Activated naive CD4-positive, alpha-beta T cell treated with anti-CD3 and anti-CD28 coated beads, Interleukin-2, amount 50 U/mL, for 72 hours (primary cell): ENCODE results near the gene CDH11. TPM values are rescaled to one million over a fixed set of nuclear protein-coding genes. Genes with fewer than 3 reads are reported as not detected.

Experiments used
- ATAC-seq, 2 donors: fragments of 150-1000 bp; cut with Tn5 transposase; 2 replicates each; pipeline ENCODE4 v1.10.0; 2021; ENCODE audit warnings: mild to moderate bottlenecking in 2 of 2, moderate library complexity in 2 of 2
- DNase-seq, 2 donors: peaks; one replicate each; pipeline ENCODE4 v3.0.0; 2021 to 2022; ENCODE audit warnings: low spot score in 2 of 2
- H3K27ac Mint-ChIP-seq, 2 donors: one replicate each; pipeline ENCODE4 v1.8.0; 2022; ENCODE audit warnings: mild to moderate bottlenecking in 2 of 2, mixed read lengths in 2 of 2
- H3K36me3 Mint-ChIP-seq, 2 donors: one replicate each; pipeline ENCODE4 v1.8.0; 2022; ENCODE audit warnings: mixed read lengths in 2 of 2
- H3K9me3 Mint-ChIP-seq, 2 donors: one replicate each; pipeline ENCODE4 v1.8.0; 2022; ENCODE audit warnings: mixed read lengths in 2 of 2
- total RNA-seq, 2 donors: library from RNA; stranded (reverse); gene quantifications; one replicate each; pipeline ENCODE4 v1.2.3, GENCODE V29; 2022

CDH11 gene
- not detected for total RNA-seq

DNA sequence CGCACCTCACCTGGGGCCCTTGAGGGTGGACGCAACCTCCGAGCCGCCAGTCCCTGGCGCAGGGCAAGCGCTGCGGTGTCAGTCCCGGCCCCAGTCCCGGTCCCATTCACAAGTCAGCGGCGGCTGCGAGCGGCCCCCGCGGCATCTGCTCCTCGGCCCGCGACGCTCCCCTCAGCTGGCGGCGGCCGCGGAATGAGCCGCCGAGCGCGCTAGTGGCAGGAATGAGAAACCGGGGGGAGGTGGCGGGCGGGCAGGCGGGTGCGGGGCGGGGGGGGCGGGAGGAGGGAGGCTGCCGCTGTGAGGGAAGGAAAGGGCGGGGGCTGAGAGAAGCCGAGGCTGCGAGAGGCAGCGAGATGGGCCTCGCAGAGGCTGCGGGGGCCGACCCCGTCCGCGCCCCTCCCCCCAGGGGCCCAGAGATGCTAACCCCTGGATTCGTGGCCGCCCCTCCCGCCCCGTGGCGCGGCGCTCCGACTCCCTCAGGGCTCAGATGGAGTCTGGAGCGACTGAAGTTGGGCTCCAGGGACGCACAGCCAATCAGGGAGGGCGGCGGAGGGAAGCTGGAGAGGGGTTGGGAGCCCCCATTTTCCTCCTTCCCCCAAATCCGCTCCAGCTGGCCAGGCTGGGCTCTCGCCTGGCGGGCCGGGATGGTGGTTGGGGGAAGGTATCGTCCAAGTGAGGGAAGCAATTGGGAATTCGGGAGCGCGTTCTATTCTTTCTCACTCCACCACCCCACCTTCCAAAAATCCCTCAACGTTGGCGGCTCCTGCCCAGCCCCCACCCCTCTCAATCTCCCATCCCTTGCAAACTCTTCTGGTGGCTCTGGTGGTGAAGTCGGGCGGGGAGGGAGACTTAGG, at the start of gene CDH11:
Gene CDH11 (minus strand): TSS at position 194 of the 854 bp plus-strand sequence. CDS start 117,194 bp downstream, outside the sequence.
- H3K9me3 Mint-ChIP-seq, result no peaks in the 10 kb centered on the region
- no peak within 1 kb of the TSS for H3K27ac Mint-ChIP-seq
- H3K36me3 Mint-ChIP-seq, result peaks cover 0 to 9% of the 10 kb centered on the region in 2 donors
- ATAC-seq, result no peak
- DNase-seq, result no peak

GRCh38 chr16:65154321-65154720, 32.5 kb upstream of the CDH11 start:
- no peak overlapping the region for H3K27ac Mint-ChIP-seq
- peaks cover 13 to 14% of the 10 kb centered on the region in 2 donors for H3K9me3 Mint-ChIP-seq
- ATAC-seq (no peak), DNase-seq (no peak)
- no peaks in the 10 kb centered on the region for H3K36me3 Mint-ChIP-seq

DNA sequence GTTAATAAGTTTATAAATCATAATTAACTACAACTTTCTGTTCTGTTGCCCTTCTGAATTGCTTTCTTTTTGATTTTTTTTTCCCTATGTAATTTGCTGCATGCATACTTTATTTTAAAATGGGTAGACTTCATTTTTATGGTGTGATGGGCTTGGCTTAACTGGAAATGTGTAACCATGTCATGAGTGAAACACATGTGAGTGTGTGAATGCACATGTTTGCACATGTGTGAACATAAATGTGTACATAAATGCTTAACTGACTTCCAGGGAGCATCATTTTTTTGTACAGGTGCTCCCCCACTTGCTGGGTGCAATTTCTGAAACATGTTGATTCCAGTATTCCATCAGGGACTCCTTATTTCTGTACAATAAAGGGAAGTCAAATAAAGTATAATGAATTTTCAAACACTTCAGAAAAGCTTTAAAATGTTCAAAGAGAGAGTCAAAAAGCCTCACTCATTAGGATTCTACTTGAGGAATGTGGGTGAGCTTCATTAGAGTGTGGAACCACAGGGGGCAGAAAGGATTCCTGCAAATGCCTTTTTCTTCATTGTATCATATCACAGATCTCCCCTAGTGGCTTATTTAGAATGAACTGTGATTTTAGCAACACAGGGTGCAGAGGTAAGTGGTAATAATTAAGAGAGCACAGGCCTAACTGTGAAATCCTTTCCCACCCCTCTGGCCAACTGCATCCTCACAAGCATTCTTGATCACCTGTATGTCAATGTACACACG, 31.7 kb upstream of the CDH11 start:
- Mint-ChIP-seq H3K9me3 (peaks cover 14 to 19% of the 10 kb centered on the region in 2 donors), H3K27ac (no peak overlapping the region), H3K36me3 (no peaks in the 10 kb centered on the region)
- DNase-seq, result no peak
- no peak for ATAC-seq

GRCh38 chr16:65148804-65149203, 26.9 kb upstream of the CDH11 start:
- Mint-ChIP-seq H3K9me3 (peaks cover 12 to 19% of the 10 kb centered on the region in 2 donors), H3K36me3 (no peaks in the 10 kb centered on the region), H3K27ac (no peak overlapping the region)
- ATAC-seq (no peak), DNase-seq (no peak)

DNA sequence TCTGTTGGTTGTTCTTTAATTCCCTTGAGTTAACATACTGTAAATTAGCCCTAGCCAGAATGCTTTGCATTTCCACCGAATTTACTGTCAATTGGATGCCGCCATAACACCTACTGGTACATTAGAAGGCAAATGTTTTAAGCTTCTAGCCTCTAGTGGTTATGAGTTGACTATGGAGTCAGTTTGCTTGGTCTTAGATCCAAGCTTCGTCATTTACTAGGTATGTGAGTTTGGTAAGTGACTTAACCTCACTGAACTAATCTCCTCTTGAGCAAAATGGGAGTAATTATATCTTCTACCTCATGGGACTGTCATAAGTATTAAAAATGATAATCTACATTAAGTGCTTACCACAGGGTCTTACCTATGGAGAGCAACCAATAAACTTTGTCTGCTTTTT, 20.4 kb upstream of the CDH11 start:
- ATAC-seq, result no peak
- Mint-ChIP-seq H3K27ac (no peak overlapping the region), H3K36me3 (no peaks in the 10 kb centered on the region), H3K9me3 (peaks cover 13 to 14% of the 10 kb centered on the region in 2 donors)
- DNase-seq, result no peak

- ATAC-seq (no peak), DNase-seq (no peak)
- no peak overlapping the region for H3K27ac Mint-ChIP-seq
- no peaks in the 10 kb centered on the region for H3K36me3 Mint-ChIP-seq
- H3K9me3 Mint-ChIP-seq, result peaks cover 5 to 20% of the 10 kb centered on the region in 2 donors
These were observed 14.8 kb upstream of the CDH11 start for GRCh38 chr16:65136681-65137080.

GRCh38 chr16:65126845-65127624, 5.2 kb upstream of the CDH11 start:
- ATAC-seq (peak; percentile 60 to 64), DNase-seq (no peak)
- no peak overlapping the region for H3K27ac Mint-ChIP-seq
- H3K36me3 Mint-ChIP-seq, result peaks cover 0 to 9% of the 10 kb centered on the region in 2 donors
- H3K9me3 Mint-ChIP-seq, result peaks cover 4 to 5% of the 10 kb centered on the region in 2 donors

GRCh38 chr16:65125871-65126270, 4.0 kb upstream of the CDH11 start:
- Mint-ChIP-seq H3K27ac (no peak overlapping the region), H3K9me3 (no peaks in the 10 kb centered on the region), H3K36me3 (peaks cover 0 to 9% of the 10 kb centered on the region in 2 donors)
- no peak for DNase-seq
- no peak for ATAC-seq

DNA sequence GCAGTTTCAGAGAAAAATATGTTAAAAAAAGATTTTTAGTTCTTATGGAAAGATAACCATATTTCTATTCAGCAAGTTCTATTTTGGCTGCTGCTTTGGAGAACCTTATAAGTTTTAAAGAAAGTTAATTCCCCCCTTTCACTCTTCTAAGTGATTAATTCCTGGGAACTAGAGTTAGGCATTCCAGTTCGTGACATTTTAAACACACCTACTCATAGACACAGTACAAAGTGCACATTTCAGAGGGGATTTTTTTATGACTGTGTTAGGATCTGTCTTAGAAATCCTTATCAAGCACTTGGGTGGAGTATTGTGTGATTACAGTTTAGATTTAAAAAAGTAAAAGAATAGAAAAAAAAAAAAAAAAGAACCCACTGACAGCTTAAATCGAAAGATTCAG, 3.5 kb upstream of the CDH11 start:
- Mint-ChIP-seq H3K9me3 (no peaks in the 10 kb centered on the region), H3K27ac (no peak overlapping the region), H3K36me3 (peaks cover 0 to 9% of the 10 kb centered on the region in 2 donors)
- DNase-seq (no peak), ATAC-seq (no peak)

- ATAC-seq, result no peak
- H3K27ac Mint-ChIP-seq, result no peak overlapping the region
These were observed 2.7 kb upstream of the CDH11 start for GRCh38 chr16:65124596-65124995.

DNA sequence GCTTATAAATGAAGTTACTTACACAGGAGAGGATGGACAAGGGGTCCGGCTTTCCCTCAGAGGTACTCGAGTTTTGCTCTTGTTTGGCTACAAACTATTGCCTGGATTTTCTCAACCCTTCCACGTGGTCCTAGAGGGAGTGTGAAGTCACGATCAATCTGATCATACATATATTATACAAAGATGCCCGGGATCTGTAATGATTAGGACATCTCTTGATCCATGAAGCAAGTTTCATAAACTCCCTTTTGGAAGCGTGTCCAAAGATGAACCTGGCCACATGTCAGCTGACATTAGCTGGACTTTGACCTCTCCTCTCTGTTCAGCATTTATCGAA, 2.3 kb upstream of the CDH11 start:
- H3K27ac Mint-ChIP-seq, result no peak overlapping the region
- H3K9me3 Mint-ChIP-seq, result no peaks in the 10 kb centered on the region
- ATAC-seq (no peak), DNase-seq (no peak)
- H3K36me3 Mint-ChIP-seq, result peaks cover 0 to 9% of the 10 kb centered on the region in 2 donors

More at GRCh38 chr16:65124596-65124995, 2.7 kb upstream of the CDH11 start:
- no peak for DNase-seq
- Mint-ChIP-seq H3K9me3 (no peaks in the 10 kb centered on the region), H3K36me3 (peaks cover 0 to 9% of the 10 kb centered on the region in 2 donors)

GRCh38 chr16:65123396-65124211, 1.7 kb upstream of the CDH11 start:
- ATAC-seq, result no peak
- DNase-seq, result no peak
- H3K27ac Mint-ChIP-seq, result no peak overlapping the region
- H3K36me3 Mint-ChIP-seq, result peaks cover 0 to 9% of the 10 kb centered on the region in 2 donors
- no peaks in the 10 kb centered on the region for H3K9me3 Mint-ChIP-seq

GRCh38 chr16:65122724-65123395, 997 bp upstream of the CDH11 start:
- ATAC-seq, result no peak
- DNase-seq, result no peak
- Mint-ChIP-seq H3K9me3 (no peaks in the 10 kb centered on the region), H3K36me3 (peaks cover 0 to 9% of the 10 kb centered on the region in 2 donors), H3K27ac (no peak overlapping the region)

GRCh38 chr16:65120831-65121721, 787 bp downstream of the CDH11 start:
- Mint-ChIP-seq H3K36me3 (peaks cover 0 to 9% of the 10 kb centered on the region in 2 donors), H3K9me3 (no peaks in the 10 kb centered on the region), H3K27ac (no peak overlapping the region)
- no peak for DNase-seq
- ATAC-seq, result no peak

GRCh38 chr16:65120461-65120830, 1.4 kb downstream of the CDH11 start:
- H3K9me3 Mint-ChIP-seq, result no peaks in the 10 kb centered on the region

More at GRCh38 chr16:65120461-65120830, 1.4 kb downstream of the CDH11 start:
- ATAC-seq, result no peak
- DNase-seq, result no peak
- H3K36me3 Mint-ChIP-seq, result peaks cover 0 to 9% of the 10 kb centered on the region in 2 donors
- no peak overlapping the region for H3K27ac Mint-ChIP-seq
